HEK293 (cell line): ENCODE data around the gene SPACA7.
"Not testable (repeated sequence)": the region's sequence is repeated elsewhere in the genome, so short reads cannot be mapped to it uniquely, and the experiment has no call there.

Experiments used
- CTCF ChIA-PET: fragments of 350-600 bp; formaldehyde crosslinking; extraction: SDS; loops from one replicate; lab custom pipeline; 2021; ENCODE audit warnings: antibody characterized with exemption; lab: Yijun Ruan, JAX
- POLR2A ChIA-PET: fragments of 300-600 bp; formaldehyde crosslinking; extraction: SDS; loops from one replicate; lab custom pipeline; 2020; ENCODE audit warnings: antibody characterized with exemption, inconsistent platforms; lab: Yijun Ruan, JAX
- H3K27ac ChIP-seq: fragments of 200-500 bp; sonication (Bioruptor generic); 2 replicates; pipeline ENCODE4 v1.5.1; 2014; ENCODE audit warnings: low read depth, low read length, control low read depth, inconsistent platforms; ENCODE audit errors: extremely low read depth
- H3K36me3 ChIP-seq, 2 experiments: fragments of 200-500 bp in 1 of 2; sonication (Bioruptor generic) in 1 of 2; 1 replicate in 1 of 2; 2 replicates in 1 of 2; pipeline ENCODE4 v1.5.1; 2014 to 2017; ENCODE audit warnings: inconsistent platforms in 2 of 2, low read length in 2 of 2; ENCODE audit not compliant: control insufficient read depth in 2 of 2, insufficient read depth in 1 of 2
- H3K4me1 ChIP-seq: fragments of 200-500 bp; sonication (Bioruptor generic); 2 replicates; pipeline ENCODE4 v1.5.1; 2014; ENCODE audit warnings: mild to moderate bottlenecking, low read length, inconsistent platforms; ENCODE audit not compliant: control insufficient read depth, insufficient read depth
- H3K4me3 ChIP-seq: 2 replicates; pipeline ENCODE4 v1.5.1; 2011; ENCODE audit warnings: low read depth, mild to moderate bottlenecking, control low read depth, low read length, moderate library complexity
- H3K9me3 ChIP-seq: fragments of 200-500 bp; sonication (Bioruptor generic); 2 replicates; pipeline ENCODE4 v1.5.1; 2014; ENCODE audit warnings: low read depth, low read length, inconsistent platforms; ENCODE audit not compliant: control insufficient read depth, insufficient read depth
- GLI2 ChIP-seq: fragments of 450-650 bp; formaldehyde crosslinking; IDR thresholded peaks from 2 replicates; pipeline ENCODE4; 2017; ENCODE audit warnings: missing biosample characterization, missing genetic modification characterization, low read depth, borderline replicate concordance
- GLI4 ChIP-seq: fragments of 450-650 bp; formaldehyde crosslinking; IDR thresholded peaks from 2 replicates; pipeline ENCODE4 v1.5.1; 2016; ENCODE audit warnings: missing biosample characterization, missing genetic modification characterization
- KLF10 ChIP-seq: fragments of 450-650 bp; IDR thresholded peaks from 2 replicates; pipeline ENCODE4 v1.5.1; 2018; ENCODE audit warnings: missing biosample characterization, mild to moderate bottlenecking, missing genetic modification characterization
- KLF8 ChIP-seq: fragments of 450-650 bp; formaldehyde crosslinking; IDR thresholded peaks from 2 replicates; pipeline ENCODE4 v1.5.1; 2016; ENCODE audit warnings: missing biosample characterization, missing genetic modification characterization
- KLF9 ChIP-seq: fragments of 450-650 bp; formaldehyde crosslinking; IDR thresholded peaks from 2 replicates; pipeline ENCODE4 v1.5.1; 2016; ENCODE audit warnings: missing biosample characterization, missing genetic modification characterization, low read depth
- ZFHX2 ChIP-seq: fragments of 450-650 bp; formaldehyde crosslinking; conservative IDR thresholded peaks from 2 replicates; pipeline ENCODE4 v1.5.1; 2016; ENCODE audit warnings: missing biosample characterization, missing genetic modification characterization
- ZNF211 ChIP-seq: fragments of 450-650 bp; formaldehyde crosslinking; IDR thresholded peaks from 2 replicates; pipeline ENCODE4 v1.5.1; 2016; ENCODE audit warnings: low read depth, missing biosample characterization, missing genetic modification characterization
- ZNF266 ChIP-seq: fragments of 450-650 bp; formaldehyde crosslinking; IDR thresholded peaks from 2 replicates; pipeline ENCODE4 v1.5.1; 2016; ENCODE audit warnings: missing biosample characterization, missing genetic modification characterization, low read depth
- ZNF311 ChIP-seq: fragments of 450-650 bp; formaldehyde crosslinking; IDR thresholded peaks from 2 replicates; pipeline ENCODE4 v1.5.1; 2017; ENCODE audit warnings: missing biosample characterization, missing genetic modification characterization, borderline replicate concordance
- ZNF335 ChIP-seq: fragments of 450-650 bp; formaldehyde crosslinking; conservative IDR thresholded peaks from 2 replicates; pipeline ENCODE4 v1.5.1; 2016; ENCODE audit warnings: missing biosample characterization, missing genetic modification characterization
- ZNF654 ChIP-seq: fragments of 450-650 bp; formaldehyde crosslinking; IDR thresholded peaks from 2 replicates; pipeline ENCODE4 v1.5.1; 2016; ENCODE audit warnings: low read depth, missing biosample characterization, missing genetic modification characterization
- ZNF837 ChIP-seq: fragments of 450-650 bp; formaldehyde crosslinking; IDR thresholded peaks from 2 replicates; pipeline ENCODE4 v1.5.1; 2016; ENCODE audit warnings: missing biosample characterization, missing genetic modification characterization
- TF ChIP-seq, protein P1 (sequence below): fragments of 450-650 bp; formaldehyde crosslinking; IDR thresholded peaks from 2 replicates; pipeline ENCODE4 v1.5.1; 2016; ENCODE audit warnings: missing biosample characterization, missing genetic modification characterization
- TF ChIP-seq, protein P2 (sequence below): fragments of 450-650 bp; formaldehyde crosslinking; IDR thresholded peaks from 2 replicates; pipeline ENCODE4; 2016; ENCODE audit warnings: missing biosample characterization, missing genetic modification characterization
- TF ChIP-seq, protein P3 (sequence below): fragments of 450-650 bp; formaldehyde crosslinking; IDR thresholded peaks from 2 replicates; pipeline ENCODE4 v1.5.1; 2016; ENCODE audit warnings: missing biosample characterization, missing genetic modification characterization

The SPACA7 gene

DNA sequence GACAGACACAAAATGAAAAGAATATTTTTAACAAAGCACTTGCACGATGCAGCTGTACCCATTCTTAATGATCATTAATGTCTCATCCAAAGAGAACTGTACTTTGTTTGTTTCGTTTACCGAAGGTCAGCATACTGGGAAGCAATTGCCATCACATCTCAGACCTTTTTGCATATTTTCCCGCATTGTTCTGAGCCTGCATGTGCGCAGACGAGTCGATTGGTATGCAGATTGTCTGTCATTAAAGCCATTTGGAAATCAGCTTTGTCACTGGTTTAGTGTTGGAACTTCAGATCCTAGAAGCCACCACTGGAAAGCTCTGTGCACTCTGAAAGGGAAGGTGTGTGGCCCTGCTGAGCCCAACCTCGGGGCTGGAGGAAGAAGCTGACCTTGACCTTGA lies 15.6 kb downstream of the SPACA7 start:
- no peaks in the 10 kb centered on the region for H3K9me3 ChIP-seq
- H3K4me1 ChIP-seq, result no peaks in the 10 kb centered on the region
- H3K27ac ChIP-seq, result no peak overlapping the region
- CTCF ChIA-PET, result no interaction called here
- POLR2A ChIA-PET, result no interaction called here
- H3K4me3 ChIP-seq, result no peak overlapping the region
- H3K36me3 ChIP-seq, result no peaks in the 10 kb centered on the region
- TF ChIP-seq ZNF211 (tag by site-specific recombination) (no peak), ZNF654 (tag by site-specific recombination) (no peak), GLI2 (no peak), ZFHX2 (no peak), KLF8 (tag by site-specific recombination) (no peak), KLF10 (no peak), ZNF837 (tag by site-specific recombination) (no peak), ZNF311 (tag by site-specific recombination) (no peak), KLF9 (no peak)
- TF ChIP-seq, protein P1, sequence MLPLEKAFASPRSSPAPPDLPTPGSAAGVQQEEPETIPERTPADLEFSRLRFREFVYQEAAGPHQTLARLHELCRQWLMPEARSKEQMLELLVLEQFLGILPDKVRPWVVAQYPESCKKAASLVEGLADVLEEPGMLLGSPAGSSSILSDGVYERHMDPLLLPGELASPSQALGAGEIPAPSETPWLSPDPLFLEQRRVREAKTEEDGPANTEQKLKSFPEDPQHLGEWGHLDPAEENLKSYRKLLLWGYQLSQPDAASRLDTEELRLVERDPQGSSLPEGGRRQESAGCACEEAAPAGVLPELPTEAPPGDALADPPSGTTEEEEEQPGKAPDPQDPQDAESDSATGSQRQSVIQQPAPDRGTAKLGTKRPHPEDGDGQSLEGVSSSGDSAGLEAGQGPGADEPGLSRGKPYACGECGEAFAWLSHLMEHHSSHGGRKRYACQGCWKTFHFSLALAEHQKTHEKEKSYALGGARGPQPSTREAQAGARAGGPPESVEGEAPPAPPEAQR (tag by site-specific recombination), result no peak
- TF ChIP-seq, protein P2, sequence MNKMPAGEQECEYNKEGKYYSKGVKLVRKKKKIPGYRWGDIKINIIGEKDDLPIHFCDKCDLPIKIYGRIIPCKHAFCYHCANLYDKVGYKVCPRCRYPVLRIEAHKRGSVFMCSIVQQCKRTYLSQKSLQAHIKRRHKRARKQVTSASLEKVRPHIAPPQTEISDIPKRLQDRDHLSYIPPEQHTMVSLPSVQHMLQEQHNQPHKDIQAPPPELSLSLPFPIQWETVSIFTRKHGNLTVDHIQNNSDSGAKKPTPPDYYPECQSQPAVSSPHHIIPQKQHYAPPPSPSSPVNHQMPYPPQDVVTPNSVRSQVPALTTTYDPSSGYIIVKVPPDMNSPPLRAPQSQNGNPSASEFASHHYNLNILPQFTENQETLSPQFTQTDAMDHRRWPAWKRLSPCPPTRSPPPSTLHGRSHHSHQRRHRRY (tag by site-specific recombination), result no peak
- TF ChIP-seq, all 188 proteins: peak for 0

DNA sequence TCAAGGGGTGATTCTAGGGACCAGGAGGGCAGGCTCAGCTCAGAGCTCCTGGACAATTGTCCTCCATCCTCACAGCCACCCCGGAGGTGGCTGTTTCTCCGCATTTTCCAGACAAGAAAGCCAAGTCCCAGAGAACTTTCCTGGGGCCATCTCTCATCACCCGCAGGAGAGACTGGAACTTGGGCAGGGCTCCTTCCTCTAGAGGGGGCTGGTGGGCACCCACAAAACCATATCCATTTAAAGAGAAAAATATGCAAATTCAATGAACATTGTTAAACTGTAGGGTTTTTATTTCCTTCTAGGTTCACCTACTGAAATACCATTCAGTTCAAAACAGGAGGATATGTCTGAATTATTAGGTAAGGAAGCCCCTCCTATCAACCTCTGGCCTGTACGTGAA lies 16.6 kb downstream of the SPACA7 start:
- POLR2A ChIA-PET, result no interaction called here
- no peaks in the 10 kb centered on the region for H3K36me3 ChIP-seq
- no peaks in the 10 kb centered on the region for H3K4me1 ChIP-seq
- no peaks in the 10 kb centered on the region for H3K9me3 ChIP-seq
- TF ChIP-seq GLI4 (tag by site-specific recombination), result no peak
- TF ChIP-seq, protein P3, sequence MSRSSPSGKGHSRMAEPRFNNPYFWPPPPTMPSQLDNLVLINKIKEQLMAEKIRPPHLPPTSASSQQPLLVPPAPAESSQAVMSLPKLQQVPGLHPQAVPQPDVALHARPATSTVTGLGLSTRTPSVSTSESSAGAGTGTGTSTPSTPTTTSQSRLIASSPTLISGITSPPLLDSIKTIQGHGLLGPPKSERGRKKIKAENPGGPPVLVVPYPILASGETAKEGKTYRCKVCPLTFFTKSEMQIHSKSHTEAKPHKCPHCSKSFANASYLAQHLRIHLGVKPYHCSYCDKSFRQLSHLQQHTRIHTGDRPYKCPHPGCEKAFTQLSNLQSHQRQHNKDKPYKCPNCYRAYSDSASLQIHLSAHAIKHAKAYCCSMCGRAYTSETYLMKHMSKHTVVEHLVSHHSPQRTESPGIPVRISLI (tag by site-specific recombination), result no peak
- TF ChIP-seq ZNF266 (tag by site-specific recombination), result no peak
- CTCF ChIA-PET, result interaction anchor here (0.6 kb wide), 1 partner anchor 457 kb away, joined by 3 read pairs; no protein-coding TSS in a partner anchor
- H3K27ac ChIP-seq, result no peak overlapping the region
- no peak overlapping the region for H3K4me3 ChIP-seq

DNA sequence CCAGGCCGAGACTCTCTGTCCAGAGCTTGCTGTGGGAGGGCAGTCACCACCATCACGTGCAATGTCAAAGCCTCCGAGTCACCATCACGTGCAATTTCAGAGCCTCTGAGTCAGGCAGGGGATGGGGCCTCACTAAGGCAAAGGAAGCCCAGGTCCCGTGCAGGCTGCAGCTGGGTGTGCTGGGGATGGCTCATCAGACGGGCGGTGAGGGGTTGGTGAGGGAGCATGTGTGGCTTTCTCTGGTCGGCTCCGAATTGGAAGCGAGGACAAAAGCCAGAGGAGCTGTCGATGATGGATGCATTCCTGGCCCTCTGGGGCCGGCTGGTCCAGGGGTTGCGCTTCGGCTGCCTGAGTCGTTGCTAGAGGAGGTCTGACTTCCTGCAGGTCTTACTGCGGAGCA lies 18.9 kb downstream of the SPACA7 start:
- POLR2A ChIA-PET, H3K9me3 ChIP-seq, H3K27ac ChIP-seq, H3K4me1 ChIP-seq, H3K4me3 ChIP-seq, H3K36me3 ChIP-seq, CTCF ChIA-PET: not testable (repeated sequence)
- TF ChIP-seq ZNF335, result peak; percentile 23; the same call in 1 of the 2 replicates

DNA sequence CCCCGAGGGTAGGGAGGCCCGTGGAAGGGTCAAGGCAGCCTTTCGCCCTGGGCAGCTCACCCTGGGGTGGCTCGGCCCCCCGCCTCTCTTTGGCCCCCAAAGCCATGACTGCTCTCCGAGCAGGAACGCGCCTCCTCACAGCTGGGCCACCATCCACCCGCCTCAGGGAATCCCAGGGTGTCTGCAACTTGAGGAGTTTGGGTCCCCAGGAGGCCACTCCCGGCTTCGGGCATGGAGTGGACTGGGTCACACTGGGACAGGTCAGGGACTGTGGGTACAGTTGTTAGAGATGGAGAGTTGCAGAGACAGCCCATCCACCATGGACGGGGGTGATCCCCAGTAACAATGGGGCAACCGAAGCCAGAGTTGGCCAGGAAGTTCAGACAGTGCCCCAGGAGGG lies 19.8 kb downstream of the SPACA7 start:
- H3K36me3 ChIP-seq, H3K27ac ChIP-seq, H3K4me1 ChIP-seq, POLR2A ChIA-PET, H3K4me3 ChIP-seq, H3K9me3 ChIP-seq: not testable (repeated sequence)
- CTCF ChIA-PET, result interaction anchor here (0.7 kb wide), 1 partner anchor 191 kb away, joined by 3 read pairs; no protein-coding TSS in a partner anchor
